Measurements from ENCODE around the gene PSME4. TPM values are rescaled to one million over a fixed set of nuclear protein-coding genes. Genes with fewer than 3 reads are reported as not detected.
"Not testable (repeated sequence)": the region's sequence is repeated elsewhere in the genome, so short reads cannot be mapped to it uniquely, and the experiment has no call there.

The PSME4 gene
- total RNA-seq, 1 experiment from 2014 or later: 42.9 TPM

GRCh38 chr2:53842891-53843290 is 127.9 kb downstream of the PSME4 start:
- DNase-seq (ENCODE audit: low read depth): no peak

GRCh38 chr2:53841651-53842050 is 129.1 kb downstream of the PSME4 start:
- DNase-seq (ENCODE audit: low read depth): not testable (repeated sequence)

GRCh38 chr2:53840580-53840979 is 130.2 kb downstream of the PSME4 start:
- DNase-seq (ENCODE audit: low read depth): no peak

GRCh38 chr2:53829980-53830290 is 140.9 kb downstream of the PSME4 start:
- not testable (repeated sequence) for DNase-seq (ENCODE audit: low read depth)

DNA sequence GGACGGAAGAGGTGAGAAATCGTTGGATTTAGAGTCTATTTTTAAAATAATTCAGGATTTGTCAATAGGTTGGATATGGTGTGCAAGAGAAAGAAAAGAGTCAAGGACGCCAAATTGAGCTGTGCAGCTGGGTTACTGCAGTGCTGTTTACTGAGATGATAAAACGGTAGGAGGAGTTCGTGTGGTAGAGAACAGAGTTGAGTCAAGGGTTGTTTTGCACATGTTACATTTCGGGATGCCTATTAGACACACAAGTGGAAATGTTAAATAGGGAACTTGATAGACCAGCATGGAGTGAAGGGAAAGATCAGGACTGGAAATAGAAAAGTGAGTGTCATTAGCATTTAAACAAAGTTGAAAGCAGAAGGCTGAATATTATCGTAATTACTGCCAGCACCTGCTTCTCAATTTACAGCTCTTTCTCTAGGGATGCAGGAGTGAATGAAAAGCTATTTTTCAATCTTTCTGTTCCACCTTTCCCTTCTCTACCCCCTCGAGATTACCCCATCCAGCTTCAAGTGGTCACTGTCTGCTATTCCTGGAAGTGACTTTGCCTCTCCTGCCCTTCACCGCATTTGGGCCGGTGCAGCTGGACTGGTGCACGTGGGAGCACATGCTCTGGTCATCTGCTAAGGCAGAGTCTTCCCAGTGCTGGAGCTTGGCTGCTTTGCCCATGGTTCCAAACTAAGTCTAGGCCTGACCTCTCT is 141.4 kb downstream of the PSME4 start:
- no peak for DNase-seq (ENCODE audit: low read depth)

GRCh38 chr2:53828331-53828730 is 142.5 kb downstream of the PSME4 start:
- no peak for DNase-seq (ENCODE audit: low read depth)

DNA sequence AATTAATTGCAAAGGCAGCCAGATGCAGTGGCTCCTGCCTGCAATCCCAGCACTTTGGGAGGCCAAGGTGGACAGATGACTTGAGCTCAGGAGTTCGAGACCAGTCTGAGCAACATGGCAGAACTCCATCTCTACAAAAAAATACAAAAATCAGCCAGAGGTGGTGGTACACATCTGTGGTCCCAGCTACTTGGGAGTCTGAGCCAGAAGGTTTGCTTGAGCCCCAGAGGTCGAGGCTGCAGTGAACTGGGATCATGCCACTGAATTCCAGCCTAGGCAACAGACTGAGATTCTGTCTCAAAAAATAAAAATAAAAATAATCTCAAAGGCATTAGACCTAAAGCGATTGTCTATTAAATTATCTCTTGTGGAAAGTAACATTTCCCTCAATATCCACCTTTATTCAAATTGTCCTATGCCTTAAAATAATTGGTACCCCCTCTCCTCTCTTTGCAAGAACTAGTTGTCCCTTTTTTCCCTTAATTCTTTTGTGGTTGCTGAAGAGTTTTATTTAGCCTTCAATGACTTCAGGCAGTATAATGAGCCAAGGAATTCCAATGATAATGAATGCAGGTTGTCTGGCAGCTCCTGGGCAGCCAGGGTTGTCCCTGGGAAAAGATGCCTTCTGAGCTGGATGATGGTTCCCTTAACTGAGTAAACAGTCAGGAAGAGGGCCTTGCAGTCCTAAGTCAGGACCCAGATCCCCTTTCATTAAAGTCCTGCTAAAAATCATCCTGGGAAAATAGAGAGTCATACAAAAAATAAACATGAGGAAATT is 143.2 kb downstream of the PSME4 start:
- DNase-seq (ENCODE audit: low read depth): no peak

DNA sequence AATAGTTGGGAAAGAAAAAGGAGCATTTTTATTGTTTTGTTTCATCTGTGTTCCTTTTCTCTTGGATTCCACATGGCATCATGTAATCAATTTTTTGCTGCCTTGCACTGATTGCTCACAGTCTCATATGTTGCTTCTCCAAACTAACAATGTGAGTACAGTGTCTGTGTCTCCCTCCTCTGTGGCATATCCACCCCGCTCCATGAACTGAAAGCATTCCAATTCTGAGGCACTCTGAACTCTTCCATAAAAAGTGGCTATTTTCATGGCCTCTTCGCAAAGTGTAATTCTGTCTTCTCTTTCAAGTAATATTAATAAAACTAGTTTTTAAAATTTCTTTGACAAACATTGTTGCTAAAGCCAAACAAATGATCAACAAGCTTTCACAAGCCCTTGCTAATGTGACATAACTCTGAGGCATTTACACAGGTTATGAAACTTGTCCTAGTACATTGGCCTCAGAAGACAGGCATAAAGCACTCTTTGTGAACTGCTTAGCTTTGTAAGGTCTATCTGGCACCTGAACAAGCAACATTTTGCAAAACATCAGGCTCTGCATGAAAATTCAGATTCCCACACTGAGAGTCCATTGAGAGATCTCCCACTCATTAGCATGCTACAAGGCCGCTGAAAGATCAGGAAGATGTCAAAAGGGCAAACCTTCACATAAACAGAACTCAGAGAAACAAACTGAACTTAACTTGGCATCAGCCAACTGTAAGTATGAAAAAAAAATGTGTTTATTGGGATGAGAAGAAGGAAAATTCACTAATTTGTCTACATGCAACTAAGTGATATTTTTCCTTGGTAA is 144.0 kb downstream of the PSME4 start:
- DNase-seq (ENCODE audit: low read depth): no peak

DNA sequence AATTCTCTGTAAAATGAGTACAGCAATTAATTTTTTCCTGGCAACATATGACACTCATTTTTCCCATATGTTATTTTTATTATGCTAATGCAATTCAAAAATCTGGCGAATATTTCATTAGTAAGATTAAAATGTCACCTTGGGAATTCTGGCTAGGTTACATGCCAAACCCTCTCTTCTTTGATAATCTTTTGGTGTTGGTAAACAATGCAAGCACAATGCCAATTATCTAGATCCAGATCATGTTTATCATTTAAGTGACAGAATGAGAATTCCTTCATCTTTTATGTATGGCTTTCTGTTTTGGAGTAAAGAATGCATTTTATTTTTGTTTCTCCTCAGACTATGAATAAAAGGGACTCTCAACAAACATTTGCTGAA is 144.8 kb downstream of the PSME4 start:
- DNase-seq (ENCODE audit: low read depth): no peak

GRCh38 chr2:53823639-53824038 is 147.2 kb downstream of the PSME4 start:
- DNase-seq (ENCODE audit: low read depth): not testable (repeated sequence)

- DNase-seq (ENCODE audit: low read depth): no peak
Measured at GRCh38 chr2:53821810-53822209, 149.0 kb downstream of the PSME4 start.

DNA sequence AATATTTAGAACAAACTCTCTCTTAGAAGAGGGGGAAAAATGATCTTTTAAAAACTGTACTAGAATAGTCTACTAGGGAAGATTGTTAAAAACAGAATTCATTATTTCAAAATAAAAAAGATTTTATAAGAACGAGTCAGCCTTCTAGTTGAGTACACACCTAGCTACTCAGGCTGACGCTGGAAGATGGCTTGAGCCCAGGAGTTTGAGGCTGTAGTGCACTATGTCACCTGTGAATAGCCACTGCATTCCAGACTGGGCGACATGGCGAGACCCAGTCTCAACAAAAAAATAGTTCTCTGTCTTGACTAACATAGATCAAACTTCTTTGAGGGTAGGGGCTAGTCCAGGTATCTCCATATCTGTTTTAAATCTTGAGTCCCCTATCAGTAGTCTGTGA is 150.1 kb downstream of the PSME4 start:
- DNase-seq (ENCODE audit: low read depth): no peak

- DNase-seq (ENCODE audit: low read depth): no peak
Measured at GRCh38 chr2:53820048-53820447, 150.7 kb downstream of the PSME4 start.

GRCh38 chr2:53819634-53820033 is 151.2 kb downstream of the PSME4 start:
- DNase-seq (ENCODE audit: low read depth): no peak

GRCh38 chr2:53818854-53819435 is 151.8 kb downstream of the PSME4 start:
- DNase-seq (ENCODE audit: low read depth): no peak

Other genes with a start within 250 kb of the PSME4 start
- gene CHAC2, start 203.2 kb downstream of the PSME4 start, total RNA-seq (2014; rRNA removed; shearing (Covaris generic)): 17.2 and 26.6 TPM in 2 replicates
- 24.4 and 24.5 TPM in 2 replicates for gene ASB3, start 184.0 kb downstream of the PSME4 start, total RNA-seq (2014; rRNA removed; shearing (Covaris generic))
- gene ERLEC1, start 183.9 kb downstream of the PSME4 start, total RNA-seq (2014; rRNA removed; shearing (Covaris generic)): 71.3 and 71.9 TPM in 2 replicates
- gene GPR75, start 111.0 kb downstream of the PSME4 start, total RNA-seq (2014; rRNA removed; shearing (Covaris generic)): 1.0 and 2.8 TPM in 2 replicates
- gene ACYP2, start 144.6 kb upstream of the PSME4 start, total RNA-seq (2014; rRNA removed; shearing (Covaris generic)): 5.0 and 12.0 TPM in 2 replicates